ENCODE data around the gene NCBP2L.

Gene NCBP2L

DNA sequence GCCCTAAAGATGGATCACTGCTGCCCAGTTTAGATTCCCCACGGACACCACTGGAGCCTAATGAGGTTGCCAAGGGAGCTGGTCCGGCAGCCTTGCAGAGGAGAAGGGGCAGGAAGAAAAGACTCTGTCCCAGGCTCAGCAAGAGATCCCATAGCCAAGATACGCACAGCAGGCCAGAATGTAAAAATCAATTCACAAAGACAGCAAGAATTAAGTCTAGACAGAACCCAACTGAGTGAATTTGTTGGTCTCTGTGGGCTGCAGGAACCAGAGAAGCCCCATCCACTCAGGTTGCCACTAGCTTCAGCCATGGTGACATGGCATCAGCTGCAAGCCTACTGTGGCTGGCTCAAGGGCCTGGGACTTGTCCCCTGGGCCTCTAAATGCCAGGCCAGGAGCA is 24.8 kb upstream of the NCBP2L start:
- no peak for DNase-seq (ENCODE audit: low read depth in 3 of 3)

DNA sequence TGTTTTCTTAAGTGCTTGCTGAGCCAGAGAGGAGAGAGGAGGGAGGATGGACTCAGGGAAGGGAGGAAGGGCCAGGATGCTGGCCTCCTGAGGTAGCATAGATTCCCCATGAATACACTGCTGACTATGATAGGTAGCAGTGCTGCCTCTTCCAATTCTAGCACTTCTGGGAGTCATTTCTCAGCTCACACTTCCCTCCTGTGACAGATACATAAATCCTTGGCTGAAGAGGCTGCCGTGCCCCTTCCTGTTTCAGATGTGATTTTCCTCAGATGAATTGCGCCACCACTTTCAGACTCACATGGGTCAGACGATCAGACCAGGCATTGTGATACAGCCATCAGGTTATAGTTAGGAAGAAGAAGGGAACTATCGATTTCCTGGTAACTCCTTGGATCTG is 24.3 kb upstream of the NCBP2L start:
- DNase-seq (ENCODE audit: low read depth in 3 of 3) = no peak

DNA sequence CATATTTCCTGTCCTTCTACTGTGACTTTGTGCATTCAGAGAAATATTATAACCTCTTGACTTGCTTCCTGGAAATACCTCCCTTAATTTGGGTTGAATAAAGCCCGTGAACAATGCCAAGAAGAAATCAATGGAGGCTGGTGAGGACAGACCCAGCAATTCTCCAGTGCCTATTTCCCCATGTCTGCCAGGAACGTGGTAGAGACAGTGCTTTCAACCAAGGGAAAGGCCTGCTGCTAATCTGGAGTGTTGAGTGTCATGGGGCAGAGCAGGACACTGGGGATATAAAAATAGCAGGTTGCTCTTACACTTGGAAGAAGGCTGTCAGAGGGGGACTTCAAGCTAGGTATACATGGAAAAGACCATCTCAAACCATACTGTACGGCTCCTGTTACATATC is 21.8 kb upstream of the NCBP2L start:
- no peak for DNase-seq (ENCODE audit: low read depth in 3 of 3)

DNA sequence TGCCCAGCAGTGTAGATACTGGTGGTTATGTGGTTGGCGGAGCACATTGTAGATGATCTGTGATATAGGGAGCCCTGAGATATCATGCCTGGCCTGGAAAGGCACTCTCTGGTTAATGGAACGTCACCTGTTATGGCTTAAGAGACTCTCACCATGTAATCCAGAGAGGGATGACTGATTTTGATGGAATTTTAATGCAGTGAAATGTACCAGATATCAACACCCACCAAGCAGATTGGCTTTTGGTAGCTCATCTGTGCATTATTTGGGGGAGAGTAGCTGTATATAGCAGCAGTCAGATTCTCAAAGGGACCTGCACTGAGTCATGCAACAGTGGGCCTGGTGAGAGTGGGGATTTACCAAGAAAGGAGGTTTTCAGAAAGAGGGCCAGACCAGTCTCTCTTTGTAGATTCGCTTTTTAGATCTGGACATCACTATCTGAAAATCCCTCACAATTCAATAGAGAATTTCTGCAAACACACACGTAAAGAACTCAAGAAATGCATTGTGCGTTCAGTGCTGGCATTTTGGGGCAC is 19.2 kb upstream of the NCBP2L start:
- DNase-seq (ENCODE audit: low read depth in 3 of 3) = no peak

DNA sequence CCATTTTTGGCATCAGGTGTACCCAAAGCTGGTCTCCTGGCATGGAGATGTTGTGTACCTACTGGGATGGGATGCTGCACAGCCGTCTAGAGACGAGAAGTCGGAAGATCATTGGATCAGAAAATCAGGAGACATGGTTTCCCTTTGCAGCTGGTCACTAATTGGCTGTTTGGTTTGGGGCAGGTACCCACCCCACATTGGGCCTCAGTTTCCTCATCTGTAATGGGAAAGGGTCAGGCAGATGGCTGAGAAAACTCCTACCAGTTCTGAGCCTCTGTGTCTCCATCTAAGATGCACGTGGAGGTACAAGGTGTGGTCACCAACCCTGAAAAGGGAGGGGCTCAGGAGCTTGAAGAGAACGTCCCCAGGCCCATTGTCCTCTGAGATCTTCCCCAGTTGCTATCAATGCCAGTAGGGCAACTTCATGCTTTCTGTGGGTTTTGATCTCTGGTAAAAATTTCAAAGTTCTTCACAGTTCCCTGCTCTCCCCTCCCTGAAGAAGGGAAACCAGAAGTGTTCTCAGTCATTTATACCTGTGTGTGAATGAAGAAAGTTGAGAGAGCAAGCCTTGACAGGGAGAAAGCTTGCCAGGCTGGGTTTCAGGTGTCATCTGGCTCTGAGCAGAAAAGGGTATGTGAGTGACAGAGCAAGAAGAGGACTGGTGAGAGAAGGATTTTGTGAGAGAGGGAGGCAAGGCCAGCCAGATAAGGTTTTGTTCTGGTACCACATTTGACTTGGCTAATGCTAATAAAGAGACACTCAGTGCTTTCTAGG is 17.0 kb upstream of the NCBP2L start:
- DNase-seq (ENCODE audit: low read depth in 3 of 3) = no peak

DNA sequence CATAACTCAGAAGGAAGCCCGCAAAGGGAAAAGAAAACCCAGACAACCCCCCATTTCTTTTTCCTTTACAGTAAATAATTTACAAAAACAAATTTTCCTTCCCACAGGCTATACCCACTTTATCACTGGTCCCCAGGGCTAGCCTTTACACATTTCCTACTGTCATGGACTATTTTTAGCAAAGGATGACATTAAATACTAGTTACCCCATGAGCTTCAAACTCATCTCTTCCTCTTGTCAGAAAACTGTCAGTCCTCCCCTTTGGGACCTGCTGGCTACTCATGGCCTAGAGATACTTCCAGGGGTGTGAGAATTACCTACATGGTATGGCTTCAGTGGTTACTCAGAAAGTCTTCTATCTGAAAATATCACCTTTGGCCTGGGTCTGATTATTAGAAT is 13.9 kb upstream of the NCBP2L start:
- DNase-seq (ENCODE audit: low read depth in 3 of 3) = no peak

DNA sequence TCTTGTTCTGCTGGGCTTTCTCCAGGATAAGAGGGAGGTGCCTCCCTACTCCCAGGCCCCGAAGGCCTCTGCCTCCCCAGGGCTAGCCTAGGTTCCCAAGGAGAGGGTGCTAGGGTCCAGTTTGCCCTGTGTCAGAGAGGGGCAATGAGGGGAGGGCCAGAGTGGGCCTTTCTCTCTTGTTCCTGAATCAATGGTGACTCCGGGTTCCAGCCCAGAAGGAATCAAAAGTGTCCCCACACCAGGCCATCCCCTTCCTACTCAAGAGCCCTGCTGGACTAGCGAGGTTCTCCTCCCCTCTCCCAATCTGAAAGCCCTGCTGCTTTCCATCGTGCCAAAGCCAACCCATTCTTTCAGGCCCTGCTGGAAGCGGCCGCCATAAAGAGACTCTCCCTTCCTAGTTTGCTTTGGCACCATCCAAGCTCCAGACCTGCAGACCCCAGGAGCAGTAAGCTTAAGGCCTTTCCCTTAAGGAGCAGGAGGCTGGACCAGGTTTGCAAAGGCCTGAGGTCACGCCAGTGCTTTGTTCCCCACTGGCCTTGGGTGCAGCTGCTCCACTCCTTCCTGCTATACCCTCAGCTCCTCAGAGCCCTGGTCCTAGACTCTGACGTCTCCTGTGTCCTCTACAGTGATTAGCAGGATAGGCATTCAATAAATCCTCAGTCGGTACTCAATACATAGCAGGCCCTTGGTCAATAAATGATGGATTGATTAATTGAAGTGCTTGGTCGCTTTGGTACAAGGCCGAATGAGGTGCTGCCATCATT is 12.5 kb upstream of the NCBP2L start:
- no peak for DNase-seq (ENCODE audit: low read depth in 3 of 3)

DNA sequence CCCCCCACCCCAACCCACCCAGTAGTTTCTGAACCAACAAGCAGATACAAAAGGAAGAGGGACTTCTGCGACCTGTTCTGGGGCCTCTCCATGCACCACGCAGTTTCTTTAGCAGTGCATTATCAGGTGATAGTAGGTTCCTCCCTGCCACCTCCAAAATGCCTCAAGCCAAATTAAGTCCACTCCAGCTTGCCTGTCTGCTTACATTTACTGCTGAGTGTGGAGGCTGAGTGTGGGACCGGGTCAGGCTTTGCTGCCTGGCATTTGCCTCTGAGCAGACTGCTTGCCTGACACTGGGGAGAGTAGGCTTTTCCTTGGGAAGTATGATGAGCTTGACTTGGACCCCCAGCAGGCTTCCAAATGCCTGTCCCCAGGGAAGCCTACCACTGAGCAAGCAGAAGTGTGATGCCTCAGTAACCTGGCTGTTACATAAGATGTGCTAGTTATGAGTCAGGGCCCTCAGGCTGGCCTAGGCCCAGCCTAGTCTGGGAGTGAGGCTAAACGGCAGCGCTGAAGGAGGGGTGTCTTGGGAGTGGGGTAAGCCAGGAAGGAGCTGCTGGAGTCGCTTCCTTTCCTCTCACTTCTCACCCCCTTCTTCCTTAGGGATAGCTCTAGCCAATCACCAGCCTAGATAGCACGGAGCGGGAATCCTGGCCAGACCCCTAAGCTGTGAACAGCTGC is 10.9 kb upstream of the NCBP2L start:
- DNase-seq (ENCODE audit: low read depth in 3 of 3) = no peak

DNA sequence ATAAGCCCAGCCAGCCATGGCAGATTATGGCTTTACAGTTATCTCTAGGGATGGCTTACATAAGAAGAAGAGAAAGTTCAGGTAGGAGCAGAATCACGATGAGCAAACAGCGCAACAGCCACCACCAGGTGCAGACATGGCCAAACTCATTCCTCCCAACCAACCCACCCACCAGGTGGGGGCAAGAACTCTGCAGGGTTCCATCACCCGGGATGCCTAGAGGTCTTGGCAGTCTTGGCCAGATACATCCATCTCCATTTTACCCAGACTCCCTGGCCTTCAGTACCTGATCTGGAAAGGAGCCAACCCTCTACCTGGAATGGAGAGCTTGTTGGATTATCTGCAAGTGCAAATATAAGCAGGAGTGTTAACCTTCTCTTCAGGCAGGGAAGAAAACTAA is 9.5 kb upstream of the NCBP2L start:
- DNase-seq (ENCODE audit: low read depth in 3 of 3) = no peak

DNA sequence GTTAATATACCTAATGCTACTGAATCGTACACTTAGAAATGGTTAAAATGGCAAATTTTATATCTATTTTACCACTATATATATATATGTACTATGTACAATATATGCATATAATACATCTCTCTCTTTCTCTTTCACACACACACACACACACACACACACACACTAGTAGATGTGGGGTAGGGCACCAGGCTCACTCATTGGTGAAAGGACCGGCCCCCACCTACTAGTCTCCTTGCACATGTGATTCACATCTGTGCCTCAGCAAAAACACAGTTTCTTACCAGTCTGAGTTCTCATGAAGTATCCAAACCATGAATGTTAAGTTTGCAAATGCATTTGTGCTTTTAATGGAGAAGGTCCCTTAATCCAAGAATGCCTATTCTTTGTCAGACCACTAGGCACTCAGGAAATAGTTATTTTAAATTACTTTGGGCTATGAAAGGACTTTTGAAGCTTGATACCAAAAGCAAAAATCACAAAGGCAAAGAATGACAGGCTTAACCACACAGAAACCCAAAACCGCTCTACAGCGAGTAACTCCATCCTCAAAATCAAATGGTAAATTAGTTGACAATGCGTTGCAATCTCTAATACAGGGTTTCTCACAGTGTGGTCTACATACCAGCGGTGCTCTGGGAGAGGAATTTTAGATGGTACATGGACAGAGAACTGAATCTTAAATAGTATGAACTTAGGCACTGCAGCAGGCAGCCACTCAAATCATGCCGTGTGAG is 7.8 kb upstream of the NCBP2L start:
- no peak for DNase-seq (ENCODE audit: low read depth in 3 of 3)

DNA sequence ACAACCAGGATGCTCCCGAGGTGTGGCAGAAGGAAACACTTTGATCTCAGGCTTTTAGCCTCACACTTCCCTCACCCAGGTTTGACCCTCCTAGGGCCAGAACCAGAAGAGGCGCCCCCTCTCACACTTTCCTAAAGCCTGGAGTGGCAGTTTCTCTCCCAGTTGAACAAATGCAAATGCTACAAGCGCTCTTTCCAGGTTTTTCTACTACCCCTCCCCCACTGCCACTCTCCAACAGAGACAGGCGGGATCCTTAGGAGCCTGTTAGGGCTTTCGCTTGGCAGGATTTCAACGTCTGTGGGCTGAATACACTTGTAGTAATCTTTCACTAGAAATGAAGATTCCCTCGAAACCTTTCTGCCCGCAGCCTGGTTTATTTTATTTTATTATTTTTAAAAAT is 4.3 kb upstream of the NCBP2L start:
- no peak for DNase-seq (ENCODE audit: low read depth in 3 of 3)

DNA sequence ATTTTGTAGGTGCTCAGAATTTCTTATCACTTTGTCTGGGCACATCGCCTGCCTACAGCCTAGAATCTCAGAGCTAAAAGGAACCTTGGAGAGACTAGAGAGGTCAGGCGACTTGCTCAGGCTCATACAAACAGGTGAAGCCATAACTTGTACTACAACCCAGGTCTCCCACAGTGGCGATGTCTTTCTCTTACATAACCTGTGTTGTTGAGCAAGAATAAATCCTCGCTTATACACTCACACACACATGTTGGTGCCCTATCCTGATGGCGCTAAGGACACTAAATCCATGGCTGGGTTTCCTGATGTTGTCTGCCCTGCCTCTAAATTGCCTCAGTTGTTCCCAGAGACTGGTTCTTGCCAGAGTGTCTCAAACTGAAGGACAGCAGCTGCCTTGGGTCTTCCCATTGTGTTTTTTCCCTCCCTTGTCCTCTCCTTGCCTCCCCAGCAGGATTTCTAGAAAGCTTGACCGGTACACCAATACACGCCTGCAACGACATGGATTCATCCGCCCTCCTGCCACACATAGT is 3.6 kb upstream of the NCBP2L start:
- no peak for DNase-seq (ENCODE audit: low read depth in 3 of 3)

DNA sequence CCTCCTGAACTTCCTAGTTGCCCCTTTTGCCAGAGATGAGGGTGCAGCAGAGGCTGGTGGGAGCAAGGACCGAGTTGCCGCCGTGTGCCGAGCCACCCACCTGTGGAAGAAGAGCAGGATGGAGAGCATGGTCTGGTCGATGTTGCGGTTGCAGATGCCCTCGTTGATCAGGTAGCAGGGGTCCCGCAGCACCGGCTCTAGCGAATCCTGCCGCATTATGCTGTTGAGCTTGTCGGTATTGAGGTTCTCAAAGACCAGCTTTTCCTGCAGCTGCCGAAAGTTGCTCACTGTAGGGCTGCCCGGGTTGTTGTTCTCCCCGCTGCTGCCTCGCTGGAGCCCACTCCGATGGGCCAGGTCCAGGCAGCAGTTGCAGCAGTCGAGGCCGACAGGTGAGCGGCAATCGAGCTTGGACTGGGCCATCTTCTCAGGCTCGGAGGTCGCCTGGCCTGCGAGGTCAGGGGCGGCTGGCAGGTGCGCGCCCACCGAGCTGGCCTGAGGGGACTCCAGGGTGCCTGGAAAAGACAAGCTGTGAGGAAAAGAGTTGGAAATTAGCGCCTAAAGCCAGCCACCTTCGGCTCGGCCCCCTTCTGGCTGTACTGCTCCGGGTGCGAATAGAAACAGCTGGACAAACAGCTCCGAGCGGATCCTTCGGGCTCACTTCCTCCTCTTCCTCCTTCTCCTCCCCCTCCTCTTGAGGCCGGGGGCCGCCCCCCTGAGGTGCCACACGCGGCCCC is 2.4 kb upstream of the NCBP2L start:
- DNase-seq (ENCODE audit: low read depth in 3 of 3) = no peak

DNA sequence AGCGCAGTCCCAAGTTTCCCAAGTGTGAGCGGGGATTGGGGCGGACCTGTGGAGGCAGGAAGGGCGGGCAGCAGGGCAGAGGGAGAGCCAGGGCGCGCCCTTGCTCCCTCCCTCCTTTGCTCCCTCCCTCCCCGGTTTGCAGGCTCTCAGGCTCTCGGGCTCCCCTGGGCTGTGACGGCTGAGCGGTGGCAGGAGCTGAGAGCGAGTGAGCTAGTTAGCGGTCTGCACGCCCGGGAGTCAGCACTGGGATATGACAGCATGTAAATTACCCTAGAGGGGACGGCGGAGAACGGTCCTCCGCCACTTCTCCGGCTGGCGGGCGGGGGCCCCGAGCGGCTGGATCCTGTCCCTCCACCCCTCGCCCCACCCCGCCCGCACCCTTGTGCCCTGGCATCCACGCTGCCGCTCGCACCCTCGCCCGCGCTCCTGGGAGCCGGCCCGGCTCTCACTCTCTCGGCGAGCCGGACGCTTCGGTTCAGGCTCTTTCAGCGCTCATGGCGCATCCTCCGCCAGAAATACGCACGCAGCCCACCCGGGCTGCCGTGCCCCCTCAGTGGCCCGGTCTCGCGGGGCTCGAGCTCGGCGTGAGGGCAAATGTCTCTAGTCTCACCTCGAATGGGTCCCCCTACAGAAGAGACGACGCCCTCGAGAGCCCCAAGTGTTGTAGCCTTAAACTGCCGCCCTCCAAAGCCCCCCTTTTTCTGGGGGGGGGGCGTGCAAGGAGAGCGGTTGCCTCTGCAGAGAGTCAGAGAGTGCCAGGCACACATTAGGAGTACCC is 1.6 kb upstream of the NCBP2L start, which contains the start of gene TSC22D3:
TSS of gene TSC22D3 (minus strand) at position 54 of the 778 bp plus-strand sequence. CDS start 368 bp downstream, outside the sequence.
- peak in 2 of 3 experiments; percentile 32 to 47 for DNase-seq (ENCODE audit: low read depth in 3 of 3)

DNA sequence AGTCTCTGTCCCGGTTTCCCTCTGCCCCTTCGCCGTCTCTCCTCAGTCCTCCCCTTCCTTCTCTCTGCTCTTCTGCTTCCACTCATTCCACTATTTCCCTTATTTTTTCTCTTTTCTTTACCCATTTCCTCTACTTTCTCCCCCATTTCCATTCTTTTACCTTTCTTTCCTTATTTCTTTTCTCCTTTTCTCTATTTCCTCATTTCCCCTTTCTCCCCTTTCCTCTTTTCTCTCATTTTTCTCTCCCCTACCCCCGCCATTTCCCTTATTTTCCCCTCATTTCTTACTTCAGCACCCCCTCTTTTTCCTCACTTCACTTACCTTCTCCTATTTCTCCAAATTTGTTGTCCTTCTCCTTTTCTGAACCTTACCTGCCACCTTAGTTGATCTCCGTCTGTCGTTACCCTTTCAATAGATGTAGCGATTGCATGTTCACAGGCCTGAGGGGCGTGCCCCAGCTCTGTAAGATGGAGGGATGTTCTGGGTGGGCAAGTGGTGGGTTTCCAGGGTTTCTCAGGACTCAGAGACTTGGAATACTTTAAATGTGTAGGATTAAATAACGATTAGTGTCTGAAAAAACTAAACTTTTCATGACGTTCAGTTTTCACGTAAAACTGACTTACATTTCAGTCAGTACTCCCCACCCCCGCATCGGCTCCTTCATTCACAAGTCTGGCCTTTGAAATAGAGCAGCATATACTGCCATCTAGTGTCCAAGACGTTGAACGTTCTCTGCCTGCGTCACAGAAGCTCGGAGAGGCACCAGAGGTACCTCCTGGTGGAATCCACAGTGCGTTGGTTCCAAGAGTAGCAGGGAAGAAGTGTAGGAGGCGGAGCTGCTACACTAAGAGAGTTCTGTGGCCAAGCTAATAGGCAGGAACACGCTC is 641 bp upstream of the NCBP2L start:
- peak; percentile 47 to 69 (median 67) for DNase-seq (ENCODE audit: low read depth in 3 of 3)

DNA sequence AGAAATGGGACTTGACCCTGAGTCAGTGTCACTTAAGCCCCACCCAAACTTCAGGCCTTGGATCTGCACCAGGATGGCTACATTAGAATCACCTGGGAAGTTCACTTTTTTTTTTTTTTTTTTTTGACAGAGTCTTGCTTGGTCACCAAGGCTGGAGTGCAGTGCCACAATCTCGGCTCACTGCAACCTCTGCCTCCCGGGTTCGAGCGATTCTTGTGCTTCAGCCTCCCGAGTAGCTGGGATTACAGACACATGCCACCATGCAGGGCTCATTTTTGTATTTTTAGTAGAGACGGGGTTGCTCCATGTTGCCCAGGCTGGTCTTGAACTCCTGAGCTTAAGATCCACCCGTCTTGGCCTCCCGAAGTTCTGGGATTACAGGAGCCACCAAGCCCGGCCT is 3.0 kb downstream of the NCBP2L start:
- DNase-seq (ENCODE audit: low read depth in 3 of 3) = no peak

DNA sequence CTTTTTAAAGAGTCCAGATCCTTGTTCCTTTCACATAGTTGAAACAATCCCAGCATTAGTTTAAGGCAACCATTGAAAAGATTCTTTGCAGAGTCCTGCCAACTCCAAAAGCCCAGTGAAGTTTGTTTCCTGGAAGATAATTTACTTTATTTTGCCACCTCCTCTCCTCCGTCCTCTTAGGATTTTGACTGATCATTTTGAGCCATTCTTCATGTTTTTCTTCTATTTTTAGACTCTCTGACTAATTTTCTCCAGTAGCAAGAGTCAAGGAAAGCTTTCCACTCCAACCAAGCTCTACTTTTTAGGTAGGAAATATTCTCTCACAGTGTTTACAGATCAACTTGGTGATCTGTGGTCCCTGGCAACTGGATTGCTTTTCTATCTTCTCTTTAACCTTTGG is 10.3 kb downstream of the NCBP2L start:
- no peak for DNase-seq (ENCODE audit: low read depth in 3 of 3)

DNA sequence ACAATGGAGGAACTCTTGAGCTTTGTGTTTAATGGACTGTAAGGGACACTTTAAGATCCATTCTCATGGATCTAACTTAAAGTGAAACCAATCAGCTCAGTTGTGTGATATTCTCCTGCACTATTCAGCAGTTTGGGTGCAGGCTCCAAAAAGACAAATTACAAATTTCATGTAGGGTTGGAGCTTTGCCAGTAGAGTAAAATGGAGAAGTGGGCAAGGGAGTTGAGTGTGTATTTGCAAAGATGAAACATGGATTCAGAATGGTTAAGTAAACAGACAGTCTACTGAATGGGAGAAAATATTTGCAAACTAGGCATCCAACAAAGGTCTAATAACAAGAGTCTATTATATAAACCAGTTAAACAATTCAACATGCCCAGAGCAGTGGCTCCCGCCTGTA is 26.9 kb downstream of the NCBP2L start:
- DNase-seq (ENCODE audit: low read depth in 3 of 3) = no peak

DNA sequence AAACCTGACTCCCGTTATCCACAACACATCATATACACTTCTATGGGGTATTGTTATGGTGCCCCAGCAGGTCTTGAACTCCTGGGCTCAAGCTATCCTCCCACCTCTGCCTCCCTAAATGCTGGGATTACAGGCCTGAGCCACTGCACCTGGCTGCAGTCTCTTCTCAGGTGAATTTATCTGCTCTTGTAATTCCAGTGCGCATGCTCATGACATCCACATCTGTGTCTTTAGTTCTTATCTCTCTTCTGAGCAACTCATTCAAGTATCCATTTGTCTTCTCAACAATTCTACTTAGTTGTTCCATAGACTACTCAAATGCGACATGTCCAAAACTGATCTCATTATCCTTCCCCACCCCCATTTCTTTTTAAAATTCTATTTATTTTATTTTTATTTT is 27.6 kb downstream of the NCBP2L start:
- DNase-seq (ENCODE audit: low read depth in 3 of 3) = no peak
